ENCODE measurements around the gene CRACDL.

The CRACDL gene

DNA sequence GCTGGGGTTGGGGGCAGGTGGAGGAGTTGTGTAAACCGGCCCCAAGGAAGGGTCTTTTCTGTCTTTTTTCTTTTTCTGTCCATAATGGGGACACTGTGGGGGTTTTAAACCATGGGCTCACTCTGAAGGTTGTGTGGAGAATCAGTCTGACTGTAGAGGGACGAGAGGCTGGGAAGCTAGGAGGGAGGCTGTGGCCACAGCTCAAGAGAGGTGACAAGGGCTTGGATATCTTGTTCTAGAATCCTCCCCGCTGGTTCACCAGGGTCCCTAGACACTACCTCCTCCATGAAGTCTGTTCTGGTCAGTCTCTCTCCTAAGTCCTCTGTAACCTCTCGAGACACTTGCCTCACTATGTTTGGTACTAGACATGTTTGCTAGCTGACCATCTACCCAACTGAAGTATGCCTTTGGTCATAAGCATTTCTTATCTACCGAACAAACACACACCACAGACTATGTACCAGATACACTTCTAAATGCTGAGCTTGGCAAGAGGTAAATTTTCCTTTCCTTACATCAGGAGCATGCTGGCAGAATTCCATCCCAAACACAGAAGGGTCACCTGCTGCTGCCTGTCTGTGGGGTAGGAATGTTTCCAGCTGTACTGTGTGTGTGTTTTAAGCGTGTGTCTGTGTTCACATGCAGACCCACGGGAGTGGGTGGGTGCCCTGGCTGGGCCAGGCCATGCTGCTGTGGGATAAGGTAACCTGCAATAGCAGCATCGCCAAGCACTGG is 135.5 kb downstream of the CRACDL start:
- no peak for DNase-seq

DNA sequence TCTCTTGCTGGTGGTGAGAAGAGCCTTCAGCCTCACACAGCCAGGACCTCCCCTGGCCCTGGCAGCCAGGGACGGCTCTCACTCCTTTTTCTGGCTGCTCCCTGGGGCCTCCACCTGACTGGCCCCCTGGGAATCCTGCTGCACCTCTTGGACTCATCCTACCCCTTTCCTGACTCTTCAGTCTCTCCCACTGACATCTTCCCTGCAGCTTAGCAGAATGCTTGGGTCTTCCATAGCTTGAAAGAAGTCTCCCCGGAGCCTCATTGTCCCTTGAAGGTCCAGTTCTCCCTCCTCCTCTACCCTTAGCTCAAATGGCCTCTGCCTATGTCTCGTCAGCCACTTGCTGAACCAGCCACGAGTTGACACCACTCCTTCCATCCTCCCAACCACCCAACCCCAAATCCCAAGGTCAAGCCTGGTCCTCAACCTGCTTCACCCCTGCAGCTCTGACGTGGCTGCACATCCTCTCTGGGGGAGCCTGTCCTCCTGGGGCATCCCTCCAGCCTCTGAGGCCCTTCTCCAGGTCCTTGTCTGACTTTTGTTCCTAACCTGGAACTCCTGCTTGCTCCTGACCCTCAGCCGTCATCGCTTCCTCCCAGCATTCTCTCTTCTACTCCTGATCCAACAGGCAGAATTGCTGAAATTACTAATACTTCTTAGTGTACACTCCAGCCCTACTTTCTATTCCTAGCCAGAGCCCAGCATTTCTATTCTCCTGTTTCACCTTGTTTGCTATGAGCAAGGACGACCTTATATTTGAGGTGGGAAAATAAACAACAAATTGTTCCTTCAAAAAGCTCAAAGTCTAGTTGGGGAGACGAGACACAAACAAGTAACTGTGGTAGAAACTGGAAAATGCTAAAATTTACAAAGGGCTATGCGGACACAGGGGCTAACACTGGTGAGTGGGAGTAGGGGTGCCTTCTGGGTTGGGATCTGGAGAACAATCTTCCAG is 136.4 kb downstream of the CRACDL start:
- no peak for DNase-seq

DNA sequence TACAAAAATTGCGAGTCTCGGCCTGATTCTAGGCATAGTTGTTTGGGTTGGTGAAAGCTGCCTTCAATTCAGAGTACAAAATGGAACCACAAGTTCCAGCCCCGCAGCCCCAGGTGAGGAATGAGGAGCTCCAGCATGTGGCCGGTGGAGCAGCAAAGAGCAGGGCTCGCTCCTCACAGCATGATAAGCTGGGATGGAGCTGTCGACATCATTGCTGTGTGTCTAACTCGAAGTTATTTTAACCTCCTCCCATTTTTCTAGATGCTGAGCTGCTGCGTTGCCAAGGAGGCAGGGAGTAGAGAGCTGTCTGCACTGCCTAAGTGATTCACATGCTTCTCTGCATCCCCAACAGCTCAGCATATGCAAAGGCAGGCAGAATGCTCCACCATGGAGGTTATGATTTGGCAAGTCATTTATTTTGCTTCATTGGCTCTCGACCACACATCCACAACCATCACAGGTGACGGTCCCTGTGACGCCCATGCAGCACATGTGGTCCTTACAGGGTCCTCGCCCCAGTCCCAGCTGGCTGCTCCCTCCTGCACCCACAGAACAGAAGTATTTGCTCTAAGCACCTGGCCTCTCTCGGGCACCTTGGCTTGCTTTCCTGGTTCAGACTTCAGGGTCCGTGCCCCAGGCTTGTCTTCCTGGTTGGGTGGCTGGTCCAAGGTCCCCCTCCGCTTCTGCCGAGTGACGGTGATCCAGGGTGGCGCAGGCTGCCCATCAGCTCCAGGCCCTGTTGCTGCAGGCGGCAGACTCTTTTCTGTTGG is 139.1 kb downstream of the CRACDL start:
- DNase-seq, result no peak

DNA sequence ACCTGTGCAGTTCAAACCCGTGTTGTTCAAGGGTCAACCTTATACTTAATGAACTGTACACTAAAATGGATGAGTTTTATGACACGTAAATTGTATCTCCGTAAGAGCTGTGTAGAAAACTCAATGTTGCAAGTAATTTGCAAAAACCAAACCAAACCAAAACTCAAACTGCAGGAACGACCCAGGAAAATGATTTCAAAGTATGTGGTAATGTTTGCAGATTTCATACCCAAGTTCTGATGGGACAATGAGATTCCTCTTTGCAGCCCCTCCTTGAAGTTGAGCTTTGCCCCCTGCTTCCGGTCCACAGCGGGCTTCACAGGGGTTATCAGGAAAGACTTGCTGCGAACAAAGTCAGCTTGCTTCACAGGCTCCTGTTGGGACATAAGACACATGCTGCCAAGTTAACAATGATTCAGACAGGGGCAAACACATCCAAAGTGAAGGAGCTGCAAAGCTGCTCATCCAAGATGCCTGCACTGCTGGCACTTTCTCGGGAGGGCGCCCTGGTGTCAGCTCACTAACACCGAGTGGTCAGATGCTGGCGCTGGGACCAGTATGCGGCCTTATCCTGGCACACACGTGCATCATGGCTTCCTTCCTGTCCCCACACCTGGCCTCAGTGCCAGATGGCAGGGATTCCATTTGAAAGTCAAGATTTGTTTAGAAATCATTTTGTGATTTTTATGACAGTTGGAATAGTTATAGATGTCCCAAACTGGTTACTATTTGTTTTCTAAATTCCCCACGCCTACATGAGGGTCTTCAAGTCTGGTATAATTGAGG is 139.9 kb downstream of the CRACDL start:
- DNase-seq, result no peak

DNA sequence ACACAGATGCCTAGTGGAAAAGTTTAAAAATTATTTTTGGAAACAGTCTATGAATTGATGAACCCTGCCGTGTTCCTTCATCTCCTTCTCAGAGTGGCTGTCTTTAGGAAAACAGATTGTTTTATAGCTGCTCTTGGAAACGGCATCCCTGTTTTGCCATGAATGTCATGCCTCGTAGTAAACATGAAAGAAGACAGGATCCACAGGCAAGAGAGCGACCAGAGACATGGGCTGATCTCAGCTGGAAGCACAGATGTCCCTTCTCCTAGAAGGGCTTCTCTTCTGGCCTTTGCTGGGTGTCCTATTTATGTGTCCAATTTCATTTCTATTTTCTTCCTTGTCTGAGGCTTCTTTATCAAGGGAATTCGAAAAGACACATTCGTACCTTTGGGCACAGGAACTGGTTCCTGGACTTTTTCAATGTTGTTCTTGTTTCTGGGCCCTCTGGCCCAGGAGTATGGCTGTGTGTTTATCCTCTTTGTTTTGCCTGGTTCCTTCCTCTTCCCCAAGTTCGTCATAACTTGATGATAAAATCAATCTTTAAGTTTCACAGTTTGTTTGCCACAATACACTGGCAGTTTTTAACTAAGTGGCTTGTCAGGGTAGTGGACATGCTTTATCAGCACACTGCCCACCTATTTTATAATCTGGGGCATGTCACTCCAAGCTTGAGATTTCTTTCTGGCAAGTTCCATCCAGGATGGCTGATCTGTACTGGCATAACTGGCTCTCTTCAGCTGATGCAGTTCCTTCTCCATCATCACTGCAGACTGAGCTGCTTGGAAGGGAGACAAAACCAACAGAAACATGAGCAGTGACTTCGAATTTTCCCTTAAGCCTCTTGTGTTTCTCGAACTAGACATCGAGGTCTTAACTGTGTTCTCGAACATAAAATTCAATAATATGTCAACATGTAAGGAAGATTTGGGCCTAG is 141.9 kb downstream of the CRACDL start:
- DNase-seq, result no peak

DNA sequence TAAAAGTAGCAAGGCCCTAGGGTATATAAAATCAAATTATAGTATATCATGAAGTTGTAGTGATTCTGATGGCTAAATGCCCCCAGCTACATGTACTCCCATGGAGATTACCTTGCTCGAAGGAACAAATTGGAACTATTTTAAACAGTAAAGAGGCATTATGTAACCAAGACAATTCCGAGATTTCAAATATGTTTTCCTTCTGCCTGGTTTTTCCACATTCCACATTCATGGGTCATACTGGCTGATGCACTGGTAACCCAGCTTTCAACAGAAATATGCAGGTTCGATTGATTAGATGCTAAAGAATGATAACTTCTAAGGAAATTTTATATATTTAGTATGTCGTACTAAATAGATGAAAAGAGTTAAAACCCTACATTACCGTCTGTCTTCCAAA is 142.8 kb downstream of the CRACDL start:
- DNase-seq, result no peak

DNA sequence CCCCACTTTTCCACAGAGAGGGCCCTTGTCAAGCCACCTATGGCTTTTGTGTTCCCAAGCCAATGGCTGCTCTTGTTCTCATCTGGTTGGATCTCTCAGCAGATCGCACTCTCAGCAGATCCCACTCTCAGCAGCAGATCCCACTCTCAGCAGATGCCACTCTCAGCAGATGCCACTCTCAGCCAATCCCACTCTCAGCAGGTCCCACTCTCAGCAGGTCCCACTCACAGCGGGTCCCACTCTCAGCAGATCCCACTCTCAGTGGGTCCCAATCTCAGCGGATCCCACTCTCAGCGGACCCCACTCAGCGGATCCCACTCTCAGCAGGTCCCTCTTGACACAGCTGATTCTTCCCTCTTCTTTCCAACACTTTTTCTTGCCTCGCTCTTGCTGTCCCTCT is 145.8 kb downstream of the CRACDL start:
- DNase-seq, result no peak

DNA sequence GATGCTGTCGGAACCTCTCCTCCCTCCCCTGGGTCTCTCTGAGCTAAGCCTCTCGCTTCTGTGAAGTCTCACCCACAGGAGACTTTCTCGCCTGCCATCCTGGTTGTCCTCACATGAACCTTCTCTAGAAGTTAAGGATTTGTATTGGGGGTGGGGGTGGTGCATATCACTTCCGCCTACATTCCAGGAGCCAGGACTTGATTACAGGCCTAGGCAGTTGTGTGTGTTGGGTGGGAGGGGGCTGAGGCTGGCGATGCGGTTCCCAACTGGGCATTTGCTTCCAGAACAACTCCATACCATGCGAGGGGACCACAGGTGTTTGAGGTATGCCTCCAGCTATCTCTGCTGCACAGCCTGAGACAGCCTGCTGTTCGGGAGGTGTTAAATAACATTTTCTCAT is 148.3 kb downstream of the CRACDL start:
- no peak for DNase-seq

DNA sequence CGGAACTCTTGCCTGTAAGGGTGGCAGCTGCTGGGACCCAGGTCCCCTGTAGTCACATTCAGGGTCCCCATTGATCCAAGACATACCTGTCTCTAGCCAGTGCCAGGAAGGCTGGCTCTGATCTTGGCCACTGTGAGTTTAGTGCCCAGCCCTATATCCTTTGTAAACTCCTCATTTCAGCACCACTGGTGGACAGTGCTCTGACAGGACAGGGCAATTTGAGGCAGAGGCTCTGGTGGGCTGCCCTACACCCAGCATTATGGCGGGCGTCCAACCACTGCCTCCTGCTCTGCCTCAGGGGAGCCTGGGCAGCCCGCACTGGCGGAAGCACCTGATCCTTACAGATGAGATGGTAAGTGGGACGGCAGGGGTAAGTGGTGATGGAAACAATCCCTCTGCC is 149.8 kb downstream of the CRACDL start:
- no peak for DNase-seq

DNA sequence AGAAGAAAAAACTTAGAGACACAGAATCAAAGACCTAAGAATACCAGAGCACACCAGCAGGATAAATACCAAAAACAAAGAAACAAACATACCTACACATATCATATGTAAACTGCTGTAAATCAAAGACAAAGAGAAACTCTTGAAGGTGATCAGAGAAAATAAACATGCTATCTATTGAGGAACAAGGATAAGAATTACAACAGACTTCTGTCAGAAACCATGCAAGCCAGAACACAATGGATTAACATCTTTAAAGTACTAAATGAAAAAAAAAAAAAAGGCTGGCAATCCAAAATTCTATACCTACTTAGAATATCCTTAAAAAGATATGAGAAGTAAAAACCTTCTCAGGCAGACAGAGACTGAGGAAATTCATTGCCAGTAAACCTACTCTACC is 153.5 kb downstream of the CRACDL start:
- DNase-seq, result no peak

DNA sequence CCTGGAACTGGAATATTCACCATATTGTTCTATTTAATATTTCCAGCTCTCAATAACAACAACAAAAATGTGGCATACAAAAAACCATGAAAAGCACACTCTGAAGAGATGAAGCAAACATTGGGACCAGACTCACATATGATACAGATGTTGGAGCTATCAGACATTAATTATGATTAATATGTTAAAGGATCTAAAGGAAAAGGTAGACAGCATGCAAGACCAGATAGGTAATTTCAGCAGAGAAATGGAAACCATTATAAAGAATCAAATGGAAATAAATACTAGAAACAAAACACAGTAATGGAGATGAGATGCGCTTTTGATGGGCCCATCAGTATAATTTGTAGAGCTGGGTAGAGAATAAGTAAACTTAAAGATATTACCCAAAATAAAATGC is 154.2 kb downstream of the CRACDL start:
- no peak for DNase-seq

DNA sequence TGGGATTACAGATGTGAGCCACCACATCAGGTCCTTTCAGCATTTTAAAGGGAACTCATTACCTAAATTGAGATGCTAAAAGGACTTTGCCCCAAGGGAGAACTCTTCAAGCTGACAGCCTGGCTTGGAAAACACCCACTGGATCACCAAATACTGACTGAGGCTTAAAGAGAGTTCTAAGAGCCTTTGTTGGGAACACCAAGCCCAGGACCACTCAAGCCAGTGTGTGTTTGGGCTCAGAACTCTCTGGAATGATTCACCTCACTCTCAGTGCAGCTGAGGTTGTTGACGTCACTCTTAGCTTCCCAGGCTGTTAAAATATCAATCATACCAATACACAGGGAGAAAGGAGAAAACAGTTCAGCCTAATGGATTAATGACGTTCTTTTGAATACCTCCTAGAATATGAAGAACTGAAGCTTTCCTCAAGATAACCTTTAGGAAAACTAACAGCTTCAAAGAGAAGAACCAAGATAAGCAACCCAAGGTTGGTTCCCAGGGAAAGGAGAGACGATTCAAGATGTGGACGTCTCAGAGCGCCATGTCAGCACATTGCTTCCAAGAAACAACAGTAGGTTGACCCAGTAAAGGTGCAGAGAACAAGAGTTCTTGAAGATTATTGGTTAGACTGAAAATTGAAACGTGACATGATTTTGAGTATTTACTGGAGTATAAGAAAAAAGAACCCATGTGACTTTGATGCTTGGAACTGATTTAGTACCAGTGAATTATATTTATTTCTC is 157.1 kb downstream of the CRACDL start:
- DNase-seq, result no peak

DNA sequence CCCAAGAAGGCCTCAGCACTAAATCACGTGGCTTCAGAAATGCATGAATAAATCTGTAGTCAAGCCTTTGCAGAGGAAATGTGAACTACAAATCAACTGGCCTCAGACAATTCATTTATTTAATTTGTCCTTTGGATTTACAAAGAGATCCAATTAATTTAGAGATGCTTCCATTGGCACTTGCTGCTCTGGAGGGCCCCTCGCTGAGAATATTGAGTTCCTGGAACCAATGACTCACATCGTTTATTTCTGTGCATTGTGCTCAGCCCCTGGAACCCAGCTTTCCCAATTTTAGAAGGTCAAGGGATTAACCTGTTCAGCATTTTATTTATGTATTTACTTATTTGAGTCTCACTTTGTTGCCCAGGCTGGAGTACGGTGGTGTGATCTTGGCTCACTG is 157.9 kb downstream of the CRACDL start:
- DNase-seq, result no peak

DNA sequence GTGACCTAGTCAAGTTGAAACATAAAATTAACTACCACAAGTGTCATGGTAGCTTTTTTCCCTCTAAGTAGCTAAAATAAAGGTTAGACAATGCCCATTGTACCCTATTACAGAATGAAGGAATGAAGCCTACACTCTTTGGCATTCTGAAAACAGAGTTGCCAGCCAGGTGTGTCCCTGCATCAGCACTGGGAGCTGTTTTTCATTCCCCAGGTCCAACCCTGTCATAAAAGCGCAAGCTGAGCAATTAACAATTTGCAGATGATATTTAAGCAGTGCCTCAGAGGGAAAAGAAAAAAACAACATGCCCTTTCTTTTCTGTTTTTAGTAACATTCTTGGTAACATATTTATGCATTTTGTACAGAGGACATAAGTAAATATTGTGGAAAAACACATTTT is 158.3 kb downstream of the CRACDL start:
- no peak for DNase-seq

DNA sequence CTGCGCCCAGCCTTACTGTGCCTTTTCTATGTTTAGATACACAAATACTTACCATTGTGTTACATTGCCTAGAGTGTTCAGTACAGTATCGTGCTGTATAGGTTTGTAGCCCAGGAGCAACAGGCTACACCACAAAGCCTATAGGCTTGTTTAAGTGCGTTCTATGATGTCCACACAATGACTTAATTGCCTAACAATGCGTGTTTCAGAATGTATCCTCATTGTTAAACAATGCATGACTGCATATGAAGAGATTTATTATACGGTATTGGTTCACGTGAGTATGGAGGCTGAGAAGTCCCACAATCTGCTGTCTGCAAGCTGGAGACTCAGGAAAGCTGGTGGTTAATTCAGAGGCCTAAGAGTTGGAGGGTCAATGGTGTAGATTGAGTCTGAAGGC is 158.9 kb downstream of the CRACDL start:
- no peak for DNase-seq

DNA sequence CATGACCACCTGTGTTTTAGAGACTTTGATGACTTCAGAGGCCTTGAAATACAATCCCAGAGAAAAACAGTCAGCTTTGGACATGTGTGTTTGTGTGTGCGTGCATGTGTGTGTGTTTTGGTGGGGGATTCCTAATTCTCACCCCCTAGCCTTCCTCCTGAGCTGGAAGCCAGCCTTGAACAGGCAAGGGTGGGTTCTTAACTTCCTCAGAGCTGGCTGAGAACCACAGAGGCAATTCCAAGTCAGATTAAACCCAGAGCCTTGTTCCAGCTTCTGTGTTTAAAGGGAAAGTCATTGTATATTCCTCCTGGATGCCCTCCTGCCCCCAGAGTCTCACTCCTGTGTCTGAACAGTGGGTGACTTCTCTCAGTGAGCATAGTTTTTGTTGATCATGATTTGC is 159.9 kb downstream of the CRACDL start:
- DNase-seq, result no peak

DNA sequence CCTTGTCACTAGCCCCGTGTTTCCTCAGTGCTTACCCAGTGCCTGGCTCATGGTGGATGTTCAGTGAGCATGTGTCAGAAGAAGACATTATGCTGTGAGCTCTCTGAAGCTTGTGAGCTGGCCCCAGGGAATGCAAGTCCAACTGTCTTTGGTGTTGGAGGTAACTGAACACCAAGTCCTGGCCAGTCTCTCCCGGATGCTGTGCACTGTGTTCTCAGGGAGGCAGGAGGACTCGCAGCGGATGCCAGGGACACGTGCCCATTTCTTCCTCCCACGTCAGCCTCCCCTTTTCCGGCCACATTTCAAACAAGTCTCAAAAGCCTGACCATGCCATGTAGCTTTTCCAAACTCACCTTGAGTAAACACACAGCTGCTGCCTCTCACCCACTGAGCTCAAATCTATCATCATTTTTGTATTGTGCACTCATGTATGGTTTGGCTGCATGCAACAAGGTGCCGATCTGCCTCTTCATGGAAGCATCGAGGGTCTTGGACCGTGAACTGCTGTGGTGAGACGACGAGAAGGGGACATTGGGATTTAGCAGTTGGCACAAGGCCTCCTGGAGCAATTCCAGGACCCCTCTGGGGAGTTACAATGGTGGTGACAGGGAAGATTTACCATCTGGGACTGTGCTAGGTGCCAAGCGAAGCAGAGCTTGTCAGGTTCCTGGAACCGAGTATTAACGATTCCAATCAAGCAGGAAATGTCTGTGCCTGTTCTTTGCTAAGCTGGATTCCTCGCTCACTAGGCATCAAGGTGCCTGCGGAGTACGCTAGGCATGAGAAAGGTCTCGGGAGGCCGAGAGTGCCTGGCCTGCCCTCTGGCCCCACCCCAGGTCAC is 160.7 kb downstream of the CRACDL start:
- DNase-seq, result no peak

DNA sequence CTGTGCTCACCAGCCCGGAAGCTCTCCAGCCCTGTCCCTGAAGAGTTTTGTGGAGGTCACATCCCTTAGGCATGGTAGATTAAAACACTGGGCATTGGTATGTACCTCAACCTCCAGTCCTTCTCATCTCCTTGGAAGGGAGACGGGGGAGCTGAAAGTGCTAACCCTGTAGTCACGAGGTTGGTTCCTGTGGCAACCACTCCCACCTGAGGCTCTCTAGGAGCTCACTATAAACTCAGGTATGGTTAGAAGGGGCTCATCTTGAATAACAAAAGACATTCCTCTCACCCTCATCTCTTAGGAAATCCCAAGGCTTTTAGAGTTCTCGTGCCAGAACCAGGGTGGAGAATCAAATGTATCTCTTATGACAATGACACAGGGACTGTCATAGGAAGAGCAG is 162.1 kb downstream of the CRACDL start:
- DNase-seq, result no peak

DNA sequence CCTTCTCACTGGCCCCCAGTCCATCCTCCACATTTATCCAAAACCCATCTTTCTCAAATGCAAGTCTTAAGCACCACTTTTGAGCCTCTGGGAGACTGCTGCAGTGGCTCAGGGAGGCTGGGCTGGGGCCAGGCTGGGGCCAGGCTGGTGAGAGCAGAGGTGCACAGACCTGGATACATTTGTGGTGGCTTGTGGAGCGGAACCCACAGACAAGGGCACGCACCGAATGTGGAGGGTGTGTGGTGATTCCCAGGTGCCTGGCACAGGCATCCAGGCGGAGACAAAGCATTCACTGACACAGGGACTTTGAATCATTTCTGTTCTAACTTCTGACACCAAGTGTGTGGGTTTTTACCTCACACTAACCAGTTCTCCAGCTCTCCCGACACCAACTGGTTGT is 162.9 kb downstream of the CRACDL start:
- no peak for DNase-seq

DNA sequence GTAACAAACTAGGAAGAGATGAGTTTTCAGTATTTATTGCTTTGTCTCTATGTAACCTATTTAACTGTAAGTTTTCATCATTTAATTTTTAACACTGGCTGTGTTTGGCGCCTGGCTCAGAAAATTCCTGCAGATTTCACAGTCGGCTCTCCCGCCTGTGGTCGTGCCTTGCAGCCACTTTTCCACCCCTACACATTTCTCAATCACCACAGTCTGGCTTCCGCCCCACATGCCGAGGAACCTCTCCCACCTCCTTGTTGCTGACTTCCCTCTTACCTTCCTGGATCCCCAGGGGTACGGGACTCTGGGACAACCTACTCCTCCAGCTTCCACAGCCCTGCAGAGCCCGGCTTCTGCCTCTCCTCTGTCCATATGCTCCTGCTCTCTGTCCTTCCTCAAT is 163.5 kb downstream of the CRACDL start:
- no peak for DNase-seq

All from activated CD8-positive, alpha-beta memory T cell treated with anti-CD3 and anti-CD28 coated beads, Interleukin-2, amount 50 U/mL, for 48 hours (primary cell).